NB4 (cell line): ENCODE measurements around the gene TMEM220.

ENCODE experiments used
- CTCF ChIP-seq: IDR thresholded peaks from one replicate; pipeline ENCODE4 v1.5.1; 2012; ENCODE audit warnings: low read depth, low read length
- MAX ChIP-seq: IDR thresholded peaks from 2 replicates; pipeline ENCODE4 v1.6.1; 2011; ENCODE audit warnings: low read depth, low read length
- MYC ChIP-seq: IDR thresholded peaks from 2 replicates; pipeline ENCODE4 v1.6.1; 2011; ENCODE audit warnings: low read depth, low read length
- POLR2A ChIP-seq: IDR thresholded peaks from 2 replicates; pipeline ENCODE4 v1.6.1; 2011; ENCODE audit warnings: mild to moderate bottlenecking; ENCODE audit not compliant: insufficient read length; ENCODE audit errors: extremely low read depth

- TF ChIP-seq CTCF (peak; percentile 97), POLR2A (no peak), MAX (no peak), MYC (no peak)
Measured at GRCh38 chr17:10772425-10773380, 42.9 kb upstream of the TMEM220 start.
